Right cardiac atrium (tissue), 5 donors: Measurements from ENCODE around the gene ITLN2. TPM values are rescaled to one million over a fixed set of nuclear protein-coding genes. Genes with fewer than 3 reads are reported as not detected.
"Not testable (repeated sequence)": the region's sequence is repeated elsewhere in the genome, so short reads cannot be mapped to it uniquely, and the experiment has no call there.

ENCODE experiments used
- ATAC-seq, 2 donors: fragments of 200-7000 bp; cut with Tn5 transposase; one replicate each; pipeline versions ENCODE4 v1.8.0 to v1.9.1; 2020; ENCODE audit warnings: moderate library complexity in 2 of 2, mild to moderate bottlenecking in 1 of 2
- DNase-seq, 3 donors: peaks; one replicate each; pipeline ENCODE4 v3.0.0-alpha.2; 2020
- H3K27ac ChIP-seq: one replicate; pipeline ENCODE4 v1.5.1; 2013; ENCODE audit warnings: mild to moderate bottlenecking, low read length, control low read depth, moderate library complexity
- H3K27me3 ChIP-seq: one replicate; pipeline ENCODE4 v1.6.1; 2013; ENCODE audit not compliant: control insufficient read depth, insufficient read depth
- H3K4me1 ChIP-seq: one replicate; pipeline ENCODE4 v1.6.1; 2013; ENCODE audit warnings: low read length; ENCODE audit not compliant: control insufficient read depth, insufficient read depth
- H3K4me3 ChIP-seq: one replicate; pipeline ENCODE4 v1.5.1; 2013; ENCODE audit warnings: low read length, control low read depth
- H3K9me3 ChIP-seq: one replicate; pipeline ENCODE4 v1.6.1; 2013; ENCODE audit warnings: low read length; ENCODE audit not compliant: control insufficient read depth
- WGBS: extraction: QIAGEN DNeasy Blood & Tissue Kit; methylation state at CpG from one replicate; pipeline ENCODE4 v1.1.7; 2013; 5-methylcytosine and 5-hydroxymethylcytosine counted together
- intact Hi-C, 4 donors: fragments of 100-400 bp; cut with DNase I; formaldehyde crosslinking; loops; one replicate each; pipeline versions ENCODE4 v1.11.0 to v1.14.0; 2022 to 2023
- polyA plus RNA-seq: library from polyadenylated mRNA; stranded (reverse); fragments of 200-250 nt; gene quantifications from one replicate; pipeline ENCODE4 v1.2.3, GENCODE V29; 2013
- total RNA-seq, 4 donors: library from RNA; stranded (reverse); fragmentation: NEBNext Ultra II Directional; extraction: Animal tissue kit (Norgen Biotek cat#: 25700); gene quantifications; one replicate each; pipeline ENCODE4 v1.2.1, GENCODE V29; 2021
- donor health status: healthy with polysubstance abuse.
- donor health status: DM: no; HTN: yes; CAD: no.
- donor health status: DM: no; HTN: no; CAD: no.
- donor health status: DM: no; HTN: yes; CAD: no; lungs with severe emphysema.
- donor health status: DM: yes; HTN: yes; CAD: no.

The ITLN2 gene
- total and polyA plus RNA-seq, 5 donors: 0.58 to 2.1 (median 0.88) TPM

DNA sequence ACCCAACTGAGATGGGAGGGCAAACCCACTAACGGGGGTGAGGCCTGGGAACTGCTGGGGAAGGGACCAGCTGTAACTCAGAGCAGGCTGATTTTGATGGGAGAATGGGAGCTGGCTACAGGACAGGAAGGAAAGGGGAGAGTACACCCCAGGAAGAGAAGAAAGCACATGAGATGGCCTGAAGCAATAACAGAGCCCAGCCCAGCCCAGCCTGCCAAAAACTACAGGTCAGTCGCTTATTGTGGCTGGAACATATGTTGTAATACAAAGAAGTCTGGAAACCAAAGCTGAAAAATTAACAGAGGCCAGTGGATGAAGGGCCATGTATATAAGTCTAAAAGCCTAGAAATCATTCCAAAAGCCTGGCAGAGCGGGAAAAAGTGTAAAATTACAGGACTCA, 1.6 kb downstream of the ITLN2 start:
- H3K4me1 ChIP-seq: peaks cover 5% of the 10 kb centered on the region
- no peak overlapping the region for H3K4me3 ChIP-seq
- ATAC-seq (peak; percentile 78 to 91), DNase-seq (peak in 2 of 3 donors; percentile 69 to 86)
- H3K27ac ChIP-seq: no peak overlapping the region
- WGBS: 64% methylated on average over 3 of the region's 3 CpGs
- no peaks in the 10 kb centered on the region for H3K27me3 ChIP-seq
- intact Hi-C loops: loop anchor here (5.0 to 10.0 kb wide), 4 partner anchors 116 to 228 kb away; no protein-coding TSS in a partner anchor
- no peaks in the 10 kb centered on the region for H3K9me3 ChIP-seq

DNA sequence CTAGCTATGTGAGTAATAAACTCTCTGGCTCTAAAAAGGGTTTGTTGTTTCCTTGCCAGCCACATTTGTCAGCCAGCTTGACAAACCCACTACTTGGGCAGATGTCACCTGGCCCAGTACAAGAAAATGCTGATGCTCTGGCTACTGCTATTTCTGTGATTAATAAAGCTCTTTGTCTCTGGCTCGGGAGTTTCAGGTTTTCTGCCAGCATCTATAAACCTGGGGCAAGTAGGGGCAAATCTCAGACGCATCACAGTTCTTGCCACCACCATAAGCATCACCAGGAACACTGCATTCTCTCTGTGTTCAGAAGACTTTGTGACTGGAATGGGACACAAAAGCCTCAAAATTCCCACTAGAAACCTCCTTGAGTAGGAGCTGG, 2.5 kb downstream of the ITLN2 start:
- H3K9me3 ChIP-seq: no peaks in the 10 kb centered on the region
- H3K27ac ChIP-seq: no peak overlapping the region
- peaks cover 8% of the 10 kb centered on the region for H3K4me1 ChIP-seq
- intact Hi-C loops: loop anchor here (5.0 to 10.0 kb wide), 4 partner anchors 115 to 227 kb away; no protein-coding TSS in a partner anchor
- no peak for DNase-seq
- no peaks in the 10 kb centered on the region for H3K27me3 ChIP-seq
- H3K4me3 ChIP-seq: no peak overlapping the region
- ATAC-seq: no peak
- 74% methylated on average over 2 of the region's 2 CpGs for WGBS

DNA sequence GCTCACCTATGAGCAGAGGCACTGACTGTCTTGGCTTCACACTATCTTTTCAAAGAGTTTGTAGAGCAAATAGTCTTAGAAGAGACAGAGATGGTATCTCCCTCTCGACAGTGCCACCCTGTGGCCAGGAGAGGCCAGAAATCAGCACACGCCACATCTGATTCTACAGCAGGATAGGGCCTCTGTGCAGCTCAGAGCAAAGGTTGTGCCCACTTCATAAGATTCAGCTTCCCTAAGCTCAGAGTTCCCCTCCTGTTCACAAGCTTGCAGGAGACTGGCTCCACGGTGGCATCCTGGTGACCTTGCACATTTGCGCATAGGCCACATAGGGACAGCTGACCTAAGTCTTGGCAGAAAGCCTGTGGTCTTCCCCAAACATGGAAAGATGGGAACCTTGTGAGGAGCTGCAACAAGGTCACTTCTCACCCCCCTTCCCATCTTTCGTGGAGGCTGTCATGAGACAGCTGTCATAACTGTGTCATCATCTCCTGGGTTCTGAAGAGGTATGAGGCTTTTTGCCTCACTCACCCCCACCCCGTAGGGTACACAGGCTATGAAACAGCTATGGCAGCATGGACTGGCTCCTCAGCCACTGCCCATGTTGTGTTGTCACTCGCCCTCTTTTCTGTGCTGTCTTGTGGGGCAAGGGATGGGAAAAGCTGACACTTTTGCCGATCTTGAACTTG, 3.0 kb downstream of the ITLN2 start:
- ATAC-seq (peak; percentile 72 to 83), DNase-seq (peak; percentile 64 to 92 (median 85))
- intact Hi-C loops: loop anchor here (5.0 to 10.0 kb wide), 4 partner anchors 114 to 227 kb away; no protein-coding TSS in a partner anchor
- H3K9me3 ChIP-seq: no peaks in the 10 kb centered on the region
- WGBS: 44% methylated on average over 8 of the region's 8 CpGs
- H3K27me3 ChIP-seq: no peaks in the 10 kb centered on the region
- peaks cover 8% of the 10 kb centered on the region for H3K4me1 ChIP-seq
- no peak overlapping the region for H3K4me3 ChIP-seq
- no peak overlapping the region for H3K27ac ChIP-seq

DNA sequence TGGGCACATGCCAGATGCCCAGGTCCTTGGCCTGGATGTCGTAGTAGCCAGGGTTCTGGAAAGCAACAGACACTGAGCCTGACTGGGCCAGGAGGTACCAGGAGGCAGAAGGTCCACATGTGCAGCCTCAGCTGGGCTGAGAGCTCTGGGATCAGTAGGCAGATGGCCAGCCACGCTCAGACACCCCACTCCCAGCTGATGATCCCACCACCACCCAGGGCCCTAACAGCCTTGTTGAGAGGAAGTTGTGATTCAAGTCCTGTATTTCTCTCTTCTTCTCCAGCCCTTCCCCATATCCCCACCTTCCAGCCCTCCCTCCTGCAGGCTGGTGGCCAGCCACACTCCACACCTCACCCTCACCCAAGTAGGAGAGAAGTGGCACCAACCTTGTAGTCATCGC, 4.0 kb downstream of the ITLN2 start:
- peak in 1 of 3 donors; percentile 56 for DNase-seq
- intact Hi-C loops: loop anchor here (5.0 to 10.0 kb wide), 4 partner anchors 113 to 226 kb away; no protein-coding TSS in a partner anchor
- WGBS: 85% methylated on average over 3 of the region's 3 CpGs

DNA sequence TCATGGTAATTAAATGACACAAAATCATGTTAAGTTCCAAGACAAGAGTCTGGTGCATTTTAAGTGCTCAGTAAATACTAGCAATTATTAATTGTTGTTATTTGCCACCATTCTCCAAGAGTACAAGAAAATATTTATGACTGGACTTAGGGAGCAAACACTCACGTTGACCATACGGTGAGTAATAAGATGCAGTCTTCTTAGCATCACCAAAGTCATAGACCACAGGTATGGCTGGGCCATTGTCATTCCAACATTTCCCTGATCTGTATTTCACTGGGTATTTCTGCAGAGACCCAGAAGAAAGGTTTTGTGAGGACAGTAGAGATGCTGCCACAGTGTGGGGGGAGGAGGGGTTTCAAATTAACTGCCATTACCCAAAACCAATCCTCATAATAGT, 4.7 kb downstream of the ITLN2 start:
- 91% methylated on average over 2 of the region's 2 CpGs for WGBS

More for the DNA sequence above, 4.0 kb downstream of the ITLN2 start:
- no peak overlapping the region for H3K4me3 ChIP-seq
- peak; percentile 8 to 37 for ATAC-seq
- no peaks in the 10 kb centered on the region for H3K27me3 ChIP-seq
- H3K9me3 ChIP-seq: no peaks in the 10 kb centered on the region
- H3K4me1 ChIP-seq: peaks cover 8% of the 10 kb centered on the region
- H3K27ac ChIP-seq: no peak overlapping the region

DNA sequence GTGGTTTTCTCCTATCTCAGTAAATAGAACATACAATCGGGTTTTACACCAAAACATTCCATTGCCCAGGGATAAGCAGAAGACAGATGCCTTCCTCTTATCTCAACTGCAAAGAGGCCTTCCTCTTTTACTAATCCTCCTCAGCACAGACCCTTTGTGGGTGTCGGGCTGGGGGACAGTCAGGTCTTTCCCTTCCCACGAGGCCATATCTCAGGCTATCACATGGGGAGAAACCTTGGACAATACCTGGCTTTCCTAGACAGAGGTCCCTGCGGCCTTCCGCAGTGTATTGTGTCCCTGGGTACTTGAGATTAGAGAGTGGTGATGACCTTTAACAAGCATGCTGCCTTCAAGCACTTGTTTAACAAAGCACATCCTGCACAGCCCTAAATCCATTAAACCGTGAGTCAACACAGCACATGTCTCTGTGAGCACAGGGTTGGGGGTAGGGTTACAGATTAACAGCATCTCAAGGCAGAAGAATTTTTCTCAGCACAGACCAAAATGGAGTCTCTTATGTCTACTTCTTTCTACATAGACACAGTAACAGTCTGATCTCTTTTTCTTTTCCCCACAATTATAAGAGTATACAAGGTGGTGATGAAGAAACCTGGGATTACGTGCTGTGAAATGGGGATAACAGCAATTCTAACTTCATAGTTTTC, 5.3 kb downstream of the ITLN2 start:
- H3K27me3 ChIP-seq, H3K27ac ChIP-seq, ATAC-seq, H3K4me1 ChIP-seq, H3K4me3 ChIP-seq, DNase-seq, H3K9me3 ChIP-seq, intact Hi-C loops: not testable (repeated sequence)
- WGBS: 38% methylated on average over 7 of the region's 7 CpGs

More for the DNA sequence above, 4.7 kb downstream of the ITLN2 start:
- no peaks in the 10 kb centered on the region for H3K27me3 ChIP-seq
- no peak for DNase-seq
- no peak overlapping the region for H3K27ac ChIP-seq
- ATAC-seq: no peak
- H3K4me3 ChIP-seq: no peak overlapping the region
- intact Hi-C loops: loop anchor here (5.0 to 10.0 kb wide), 4 partner anchors 113 to 225 kb away; no protein-coding TSS in a partner anchor
- peaks cover 8% of the 10 kb centered on the region for H3K4me1 ChIP-seq
- no peaks in the 10 kb centered on the region for H3K9me3 ChIP-seq

DNA sequence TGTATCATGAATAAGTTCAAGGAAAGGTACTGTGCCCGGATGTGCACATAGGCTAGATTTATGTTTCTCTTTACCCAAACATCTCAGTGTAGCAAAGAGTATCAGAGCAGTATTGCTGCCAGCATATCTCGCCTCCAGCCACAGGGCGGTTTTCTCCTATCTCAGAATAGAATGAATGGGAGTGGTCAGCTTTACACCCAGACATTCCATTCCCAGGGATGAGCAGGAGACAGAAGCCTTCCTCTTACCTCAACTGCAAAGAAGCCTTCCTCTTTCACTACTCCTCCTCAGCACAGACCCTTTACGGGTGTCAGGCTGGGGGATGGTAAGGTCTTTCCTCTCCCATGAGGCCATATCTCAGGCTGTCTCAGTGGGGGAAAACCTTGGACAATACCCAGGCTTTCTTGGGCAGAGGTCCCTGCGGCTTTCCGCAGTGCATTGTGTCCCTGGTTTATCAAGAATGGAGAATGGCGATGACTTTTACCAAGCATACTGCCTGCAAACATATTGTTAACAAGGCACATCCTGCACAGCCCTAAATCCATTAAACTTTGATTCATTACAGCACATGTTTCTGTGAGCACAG, 7.3 kb downstream of the ITLN2 start:
- H3K27me3 ChIP-seq: not testable (repeated sequence)
- 19% methylated on average over 7 of the region's 7 CpGs for WGBS

DNA sequence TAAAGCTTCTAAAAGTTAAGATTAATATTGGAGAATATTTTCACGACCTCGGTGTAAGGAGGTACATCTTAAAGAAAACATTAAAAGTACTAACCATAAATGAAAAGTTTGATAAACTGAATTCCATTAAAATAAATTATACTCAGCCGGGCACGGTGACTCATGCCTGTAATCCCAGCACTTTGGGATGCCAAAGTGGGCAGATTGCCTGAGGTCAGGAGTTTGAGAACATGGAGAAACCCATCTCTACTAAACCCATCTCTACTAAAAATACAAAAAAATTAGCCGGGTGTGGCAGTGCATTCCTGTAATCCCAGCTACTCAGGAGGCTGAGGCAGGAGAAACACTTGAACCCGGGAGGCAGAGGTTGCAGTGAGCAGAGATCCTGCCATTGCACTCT, 8.7 kb downstream of the ITLN2 start:
- H3K4me1 ChIP-seq, intact Hi-C loops, H3K4me3 ChIP-seq, H3K9me3 ChIP-seq, H3K27ac ChIP-seq, ATAC-seq, H3K27me3 ChIP-seq: not testable (repeated sequence)
- 79% methylated on average over 6 of the region's 6 CpGs for WGBS
- peak in 1 of 3 donors; percentile 55 for DNase-seq

More for the DNA sequence above, 7.3 kb downstream of the ITLN2 start:
- H3K9me3 ChIP-seq, H3K4me3 ChIP-seq, intact Hi-C loops, H3K27ac ChIP-seq, ATAC-seq, H3K4me1 ChIP-seq: not testable (repeated sequence)
- peak in 1 of 3 donors; percentile 60 for DNase-seq

DNA sequence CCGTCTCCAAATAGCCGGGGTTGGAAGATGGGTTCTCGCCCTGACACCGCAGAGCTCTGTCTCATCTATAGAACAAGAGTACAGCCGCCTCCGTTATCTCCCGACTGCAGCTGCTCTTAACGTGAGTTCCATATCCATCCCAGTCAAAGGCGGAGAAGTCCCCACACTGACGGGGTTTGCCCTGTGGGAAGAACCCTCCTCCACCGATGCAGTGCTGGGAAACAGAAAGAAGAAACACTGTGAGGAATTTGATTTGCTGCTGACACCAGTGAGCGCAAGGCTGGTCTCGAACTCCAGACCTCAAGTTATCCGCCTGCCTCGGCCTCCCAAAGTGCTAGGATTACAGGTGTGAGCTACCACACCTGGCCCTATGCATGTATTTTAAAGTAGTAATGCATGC, 9.5 kb downstream of the ITLN2 start:
- H3K27ac ChIP-seq: no peak overlapping the region
- 47% methylated on average over 15 of the region's 15 CpGs for WGBS
- peak in 1 of 2 donors; percentile 48 for ATAC-seq
- no peaks in the 10 kb centered on the region for H3K27me3 ChIP-seq
- H3K4me3 ChIP-seq: no peak overlapping the region
- DNase-seq: no peak
- peaks cover 3% of the 10 kb centered on the region for H3K4me1 ChIP-seq
- H3K9me3 ChIP-seq: no peaks in the 10 kb centered on the region
- intact Hi-C loops: no loop called here

DNA sequence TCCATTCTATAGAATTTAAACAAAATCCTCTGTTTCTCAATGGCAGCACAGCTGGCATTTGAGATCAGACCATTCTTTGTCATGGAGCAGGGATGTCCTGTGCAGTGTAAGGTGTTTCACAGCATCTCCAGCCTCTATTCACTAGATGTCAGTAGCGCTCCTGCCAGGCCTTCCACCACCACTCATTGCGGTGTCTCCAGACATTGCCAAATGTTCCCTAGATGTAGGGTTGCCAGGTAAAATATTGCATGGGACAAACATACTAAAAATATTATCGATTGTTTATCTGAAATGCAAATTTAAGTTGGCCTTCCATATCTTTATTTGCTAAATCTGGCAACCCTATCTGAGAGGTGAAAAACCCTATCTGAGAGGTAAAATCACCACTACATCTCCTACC, 11.7 kb downstream of the ITLN2 start:
- Histone ChIP-seq H3K4me1 (peaks cover 2% of the 10 kb centered on the region), H3K9me3 (no peaks in the 10 kb centered on the region), H3K27ac (no peak overlapping the region), H3K4me3 (no peak overlapping the region), H3K27me3 (no peaks in the 10 kb centered on the region)
- 73% methylated on average over 3 of the region's 3 CpGs for WGBS
- intact Hi-C loops: no loop called here
- ATAC-seq (peak; percentile 51 to 84), DNase-seq (no peak)

DNA sequence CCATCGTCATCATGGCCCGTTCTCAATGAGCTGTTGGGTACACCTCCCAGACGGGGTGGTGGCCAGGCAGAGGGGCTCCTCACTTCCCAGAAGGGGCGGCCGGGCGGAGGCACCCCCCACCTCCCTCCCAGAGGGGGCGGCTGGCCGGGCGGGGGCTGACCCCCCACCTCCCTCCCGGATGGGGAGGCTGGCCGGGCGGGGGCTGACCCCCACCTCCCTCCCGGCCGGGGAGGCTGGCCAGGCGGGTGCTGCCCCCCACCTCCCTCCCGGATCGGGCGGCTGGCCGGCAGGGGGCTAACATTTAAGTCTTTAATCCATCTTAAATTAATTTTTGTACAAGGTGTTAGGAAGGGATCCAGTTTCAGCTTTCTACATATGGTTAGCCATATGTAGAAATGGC, 17.9 kb downstream of the ITLN2 start:
- DNase-seq, H3K4me1 ChIP-seq, H3K27ac ChIP-seq, H3K4me3 ChIP-seq, H3K9me3 ChIP-seq, ATAC-seq, intact Hi-C loops, H3K27me3 ChIP-seq: not testable (repeated sequence)
- WGBS: 90% methylated on average over 18 of the region's 19 CpGs
